Lung (tissue), 12 donors: Measurements from ENCODE around the gene STARD3NL. TPM values are rescaled to one million over a fixed set of nuclear protein-coding genes. Genes with fewer than 3 reads are reported as not detected.

Experiments used
- ATAC-seq: fragments of 200-7000 bp; cut with Tn5 transposase; one replicate; pipeline ENCODE4 v1.9.1; 2020; ENCODE audit warnings: moderate number of reproducible peaks; ENCODE audit not compliant: insufficient read depth, low FRiP score
- DNase-seq, 3 donors: peaks; one replicate each; pipeline ENCODE4 v3.0.0-alpha.2; 2013 to 2017
- H3K27ac ChIP-seq, 2 donors: one replicate each; pipeline ENCODE4 v1.5.1; 2013; ENCODE audit warnings: mild to moderate bottlenecking in 2 of 2, moderate library complexity in 2 of 2, control low read depth in 1 of 2, inconsistent platforms in 1 of 2, low read depth in 1 of 2, low read length in 1 of 2
- H3K27me3 ChIP-seq, 3 donors: one replicate each; pipeline ENCODE4 v1.5.1; 2013; ENCODE audit warnings: low read length in 2 of 3; ENCODE audit not compliant: control insufficient read depth in 3 of 3, insufficient read depth in 3 of 3
- H3K36me3 ChIP-seq, 4 donors: one replicate each; pipeline ENCODE4 v1.5.1; 2013; ENCODE audit warnings: low read length in 4 of 4, mild to moderate bottlenecking in 1 of 4, moderate library complexity in 1 of 4; ENCODE audit not compliant: control insufficient read depth in 4 of 4, insufficient read depth in 4 of 4
- H3K4me1 ChIP-seq, 5 donors: one replicate each; pipeline ENCODE4 v1.5.1; 2013; ENCODE audit warnings: low read length in 5 of 5, mild to moderate bottlenecking in 2 of 5, moderate library complexity in 1 of 5; ENCODE audit not compliant: control insufficient read depth in 5 of 5, insufficient read depth in 5 of 5
- H3K4me3 ChIP-seq: one replicate; pipeline ENCODE4 v1.5.1; 2013; ENCODE audit warnings: mild to moderate bottlenecking, control low read depth, moderate library complexity
- H3K9ac ChIP-seq, 2 donors: one replicate each; pipeline ENCODE4 v1.5.1; 2013; ENCODE audit warnings: low read length in 2 of 2, control low read depth in 1 of 2; ENCODE audit not compliant: insufficient read depth in 1 of 2
- H3K9me3 ChIP-seq, 4 donors: one replicate each; pipeline ENCODE4 v1.5.1; 2013; ENCODE audit warnings: low read length in 3 of 4, mild to moderate bottlenecking in 1 of 4, moderate library complexity in 1 of 4; ENCODE audit not compliant: control insufficient read depth in 4 of 4, insufficient read depth in 3 of 4
- CTCF ChIP-seq: IDR thresholded peaks from 2 replicates; pipeline ENCODE4 v1.5.1; 2012; ENCODE audit warnings: mild to moderate bottlenecking; ENCODE audit errors: control extremely low read depth, extremely low read depth
- WGBS, 2 donors: extraction: QIAGEN DNeasy Blood & Tissue Kit; methylation state at CpG; one replicate each; pipeline ENCODE4 v1.1.7; 2013; 5-methylcytosine and 5-hydroxymethylcytosine counted together
- polyA plus RNA-seq, 2 donors: library from polyadenylated mRNA; stranded (reverse); fragments of 200-250 nt; gene quantifications; one replicate each; pipeline ENCODE4 v1.2.1, GENCODE V29; 2013
- total RNA-seq, 2 donors: library from RNA; depleted of rRNA in 1 of 2; stranded (reverse); fragments of >200 nt in 1 of 2; gene quantifications; one replicate each; pipeline ENCODE4 v1.2.1, GENCODE V29; 2014 to 2021
- donor health status: control.
- donor health status: control.
- donor health status: Bipolar disorder and iron deficiency.
- donor health status: healthy.
- donor health status: DM: yes; HTN: yes; CAD: no.

Gene STARD3NL
- total and polyA plus RNA-seq, 4 donors = 33.6 to 87.1 (median 60.3) TPM

- 63 to 64% methylated on average over 5 of the region's 5 CpGs for WGBS, 2 donors
- no peaks in the 10 kb centered on the region for H3K27me3 ChIP-seq
- DNase-seq = peak in 2 of 3 donors; percentile 67 to 75
- no peak overlapping the region for H3K9ac ChIP-seq
- peak; percentile 90 for TF ChIP-seq CTCF
- H3K27ac ChIP-seq = peak overlapping the region in 1 of 2 donors; percentile 33
- peak; percentile 85 for ATAC-seq
- no peak overlapping the region for H3K4me3 ChIP-seq
- H3K36me3 ChIP-seq = peaks cover 7 to 55% (median 26%) of the 10 kb centered on the region in 4 donors
- H3K4me1 ChIP-seq = no peaks in the 10 kb centered on the region
- H3K9me3 ChIP-seq = no peaks in the 10 kb centered on the region
These were observed 44.5 kb downstream of the STARD3NL start for GRCh38 chr7:38222481-38223096.

- no peak for TF ChIP-seq CTCF
- Histone ChIP-seq H3K4me3 (no peak overlapping the region), H3K9me3 (no peaks in the 10 kb centered on the region), H3K36me3 (peaks cover 4 to 48% (median 24%) of the 10 kb centered on the region in 4 donors), H3K27ac (no peak overlapping the region), H3K27me3 (no peaks in the 10 kb centered on the region), H3K4me1 (no peaks in the 10 kb centered on the region), H3K9ac (no peak overlapping the region)
- WGBS, 2 donors = 84 to 87% methylated on average over 2 of the region's 2 CpGs
- DNase-seq = no peak
- ATAC-seq = no peak
These were observed 45.3 kb downstream of the STARD3NL start for GRCh38 chr7:38223306-38223705.

GRCh38 chr7:38224392-38224791 lies 46.3 kb downstream of the STARD3NL start:
- TF ChIP-seq CTCF = no peak
- 73 to 82% methylated on average over 5 of the region's 5 CpGs for WGBS, 2 donors
- Histone ChIP-seq H3K9me3 (no peaks in the 10 kb centered on the region), H3K27ac (no peak overlapping the region), H3K4me3 (no peak overlapping the region), H3K27me3 (no peaks in the 10 kb centered on the region), H3K36me3 (peaks cover 8 to 43% (median 23%) of the 10 kb centered on the region in 4 donors), H3K4me1 (no peaks in the 10 kb centered on the region), H3K9ac (no peak overlapping the region)
- no peak for ATAC-seq
- DNase-seq = no peak

GRCh38 chr7:38229386-38229785 lies 51.3 kb downstream of the STARD3NL start:
- Histone ChIP-seq H3K27me3 (no peaks in the 10 kb centered on the region), H3K4me1 (no peaks in the 10 kb centered on the region), H3K9me3 (no peaks in the 10 kb centered on the region), H3K9ac (no peak overlapping the region), H3K4me3 (no peak overlapping the region), H3K27ac (no peak overlapping the region), H3K36me3 (peaks cover 12 to 17% (median 12%) of the 10 kb centered on the region in 4 donors)
- DNase-seq (no peak), ATAC-seq (no peak)
- TF ChIP-seq CTCF = no peak
- WGBS, 2 donors = 84 to 95% methylated on average over 6 of the region's 6 CpGs
